K562 (cell line): Measurements from ENCODE around the gene SLC25A34. TPM values are rescaled to one million over a fixed set of nuclear protein-coding genes. Genes with fewer than 3 reads are reported as not detected.

Experiments
- ARID1B ChIP-seq: fragments of 450-650 bp; IDR thresholded peaks from 2 replicates; pipeline ENCODE4 v1.6.1; 2016; ENCODE audit warnings: antibody characterized with exemption, mild to moderate bottlenecking, inconsistent platforms
- C11orf30 ChIP-seq: fragments of 450-650 bp; IDR thresholded peaks from 2 replicates; pipeline ENCODE4 v1.6.1; 2016; ENCODE audit warnings: low read depth, mild to moderate bottlenecking
- CBFA2T3 ChIP-seq: fragments of 450-650 bp; IDR thresholded peaks from 2 replicates; pipeline ENCODE4 v1.6.1; 2017
- ERF ChIP-seq: fragments of 450-650 bp; formaldehyde crosslinking; IDR thresholded peaks from 2 replicates; pipeline ENCODE4 v1.4.0; 2020; ENCODE audit warnings: mild to moderate bottlenecking, mixed read lengths
- FOSL1 ChIP-seq: fragments of 200-800 bp; sonication (Bioruptor generic); conservative IDR thresholded peaks from 2 replicates; pipeline ENCODE4 v1.6.1; 2016; ENCODE audit warnings: missing genetic modification characterization, missing compliant biosample characterization
- HDAC1 ChIP-seq, 2 experiments: fragments of 450-650 bp; IDR thresholded peaks; 2 replicates each; pipeline ENCODE4 v1.6.1; 2016 to 2017; ENCODE audit warnings: inconsistent platforms in 1 of 2, mild to moderate bottlenecking in 1 of 2, moderate library complexity in 1 of 2
- HNRNPH1 ChIP-seq: fragments of 200-400 bp; formaldehyde crosslinking; optimal IDR thresholded peaks from 2 replicates; pipeline ENCODE3; 2017; ENCODE audit warnings: low read depth, mild to moderate bottlenecking, low read length, moderate library complexity
- JUNB ChIP-seq: fragments of 450-650 bp; formaldehyde crosslinking; conservative IDR thresholded peaks from 2 replicates; pipeline ENCODE4 v1.4.0; 2020; ENCODE audit warnings: mild to moderate bottlenecking
- JUND ChIP-seq, 2 experiments: IDR thresholded peaks; 2 replicates in 1 of 2; 3 replicates in 1 of 2; pipeline ENCODE4 v1.6.1; 2011; ENCODE audit warnings: borderline replicate concordance in 2 of 2, low read depth in 2 of 2, low read length in 2 of 2, improper control_type of control experiment in 1 of 2, missing biosample characterization in 1 of 2, missing genetic modification characterization in 1 of 2, missing genetic modification reagents in 1 of 2
- KAT8 ChIP-seq: fragments of 450-650 bp; IDR thresholded peaks from 2 replicates; pipeline ENCODE4 v1.6.1; 2016; ENCODE audit warnings: low read depth, mild to moderate bottlenecking
- MEIS2 ChIP-seq: fragments of 450-650 bp; IDR thresholded peaks from 2 replicates; pipeline ENCODE4 v1.6.1; 2014; ENCODE audit warnings: mild to moderate bottlenecking; ENCODE audit not compliant: partially characterized antibody
- MYBL2 ChIP-seq, 2 experiments: fragments of 450-650 bp in 1 of 2; sonication (generic) in 1 of 2; formaldehyde crosslinking in 1 of 2; IDR thresholded peaks; 2 replicates each; pipeline versions ENCODE4 v1.6.1 to v1.8.1; 2017 to 2022; ENCODE audit warnings: borderline replicate concordance in 1 of 2, inconsistent platforms in 1 of 2, low read depth in 1 of 2, mild to moderate bottlenecking in 1 of 2, missing genetic modification reagents in 1 of 2, moderate library complexity in 1 of 2
- NCOR1 ChIP-seq: fragments of 450-650 bp; IDR thresholded peaks from 2 replicates; pipeline ENCODE4 v1.6.1; 2016; ENCODE audit warnings: mild to moderate bottlenecking, moderate library complexity
- PTBP1 ChIP-seq: fragments of 200-400 bp; formaldehyde crosslinking; IDR thresholded peaks from 2 replicates; pipeline ENCODE4 v1.6.1; 2017; ENCODE audit warnings: low read depth, low read length
- RAD51 ChIP-seq: fragments of 450-650 bp; IDR thresholded peaks from 2 replicates; pipeline ENCODE4 v1.7.1; 2016; ENCODE audit warnings: low read depth, mild to moderate bottlenecking, borderline replicate concordance
- RB1 ChIP-seq: fragments of 450-650 bp; IDR thresholded peaks from 2 replicates; pipeline ENCODE4 v1.6.1; 2017; ENCODE audit warnings: low read depth, mild to moderate bottlenecking
- RBM39 ChIP-seq: fragments of 200-400 bp; formaldehyde crosslinking; optimal IDR thresholded peaks from 2 replicates; pipeline ENCODE3; 2018; ENCODE audit warnings: low read depth, low read length
- SLC30A9 ChIP-seq: fragments of 250-450 bp; sonication (Bioruptor Pico); IDR thresholded peaks from 2 replicates; pipeline ENCODE4 v1.8.0; 2022; ENCODE audit warnings: mild to moderate bottlenecking, moderate library complexity
- TAL1 ChIP-seq: fragments of 450-650 bp; IDR thresholded peaks from 2 replicates; pipeline ENCODE4 v1.6.1; 2016; ENCODE audit warnings: mild to moderate bottlenecking
- TOE1 ChIP-seq, 2 experiments: fragments of 450-650 bp in 1 of 2; sonication (generic) in 1 of 2; formaldehyde crosslinking in 1 of 2; IDR thresholded peaks; 2 replicates each; pipeline versions ENCODE4 v1.7.1 to v1.8.0; 2016 to 2022; ENCODE audit warnings: borderline replicate concordance in 2 of 2, mild to moderate bottlenecking in 2 of 2, antibody characterized with exemption in 1 of 2, inconsistent platforms in 1 of 2, low read depth in 1 of 2, missing genetic modification reagents in 1 of 2, moderate library complexity in 1 of 2
- ZBTB17 ChIP-seq: fragments of 450-650 bp; formaldehyde crosslinking; IDR thresholded peaks from 2 replicates; pipeline ENCODE4 v1.4.0; 2020; ENCODE audit warnings: mild to moderate bottlenecking
- ZNF217 ChIP-seq: sonication (generic); formaldehyde crosslinking; IDR thresholded peaks from 2 replicates; pipeline ENCODE4 v1.8.0; 2022; ENCODE audit warnings: mild to moderate bottlenecking, missing genetic modification reagents
- ZNF316 ChIP-seq: fragments of 450-650 bp; IDR thresholded peaks from 2 replicates; pipeline ENCODE4 v1.6.1; 2016
- ZNF444 ChIP-seq: fragments of 250-450 bp; sonication (Bioruptor Pico); IDR thresholded peaks from 2 replicates; pipeline ENCODE4 v1.4.0; 2020; ENCODE audit warnings: mild to moderate bottlenecking, moderate library complexity
- ZNF507 ChIP-seq: conservative IDR thresholded peaks from 2 replicates; pipeline ENCODE4 v1.6.1; 2017; ENCODE audit warnings: missing genetic modification characterization, missing compliant biosample characterization
- ZNF551 ChIP-seq: fragments of 250-450 bp; sonication (Bioruptor Pico); IDR thresholded peaks from 2 replicates; pipeline ENCODE4 v1.5.0; 2021; ENCODE audit warnings: mild to moderate bottlenecking, moderate library complexity
- ZNF644 ChIP-seq: fragments of 200-800 bp; sonication (Bioruptor generic); IDR thresholded peaks from 2 replicates; pipeline ENCODE4 v1.6.1; 2016; ENCODE audit warnings: low read depth, missing genetic modification characterization, missing compliant biosample characterization
- ZNF699 ChIP-seq: fragments of 250-450 bp; sonication (Bioruptor Pico); IDR thresholded peaks from 2 replicates; pipeline ENCODE4 v1.8.0; 2021; ENCODE audit warnings: mild to moderate bottlenecking, moderate library complexity; ENCODE audit not compliant: insufficient replicate concordance
- ZSCAN29 ChIP-seq: fragments of 450-650 bp; IDR thresholded peaks from 2 replicates; pipeline ENCODE4 v1.6.1; 2017
- polyA plus RNA-seq, 8 experiments: library from polyadenylated mRNA; depleted of rRNA in 4 of 8; stranded (reverse) in 5 of 8; unstranded in 3 of 8; fragments of >200 nt; fragmentation: Nextera tagmentation in 2 of 8; fragmentation: Illumina TruSeq in 1 of 8; extraction: Ambion mirVana in 2 of 8; extraction: Trizol in 1 of 8; gene quantifications; 2 replicates each; pipeline versions ENCODE4 v1.2.1 to v1.2.3, GENCODE V29; 2011 to 2014; ENCODE audit warnings: inconsistent platforms in 1 of 8, missing spikeins in 1 of 8
- total RNA-seq, 7 experiments: library from RNA; depleted of rRNA in 6 of 7; stranded (reverse); fragments of >200 nt in 6 of 7; fragmentation: Illumina TruSeq in 2 of 7; extraction: Trizol in 2 of 7; gene quantifications; 2 replicates each; pipeline versions ENCODE4 v1.2.1 to v1.2.3, GENCODE V29; 2011 to 2021; ENCODE audit warnings: low replicate concordance in 1 of 7
- TF ChIP-seq, protein P1 (sequence below), 3 experiments: fragments of 200-800 bp in 1 of 3; sonication (Bioruptor generic) in 1 of 3; sonication (generic) in 1 of 3; formaldehyde crosslinking in 1 of 3; IDR thresholded peaks; 2 replicates each; pipeline versions ENCODE4 v1.6.1 to v1.8.0; 2016 to 2022; ENCODE audit warnings: mild to moderate bottlenecking in 2 of 3, missing compliant biosample characterization in 2 of 3, missing genetic modification characterization in 2 of 3, missing genetic modification reagents in 1 of 3

Gene SLC25A34
- total and polyA plus RNA-seq, 9 of the 15 experiments (the other 6 are each of a cell fraction or from before 2014, with no cell fraction given): 0.01 to 0.57 (median 0.16) TPM

DNA sequence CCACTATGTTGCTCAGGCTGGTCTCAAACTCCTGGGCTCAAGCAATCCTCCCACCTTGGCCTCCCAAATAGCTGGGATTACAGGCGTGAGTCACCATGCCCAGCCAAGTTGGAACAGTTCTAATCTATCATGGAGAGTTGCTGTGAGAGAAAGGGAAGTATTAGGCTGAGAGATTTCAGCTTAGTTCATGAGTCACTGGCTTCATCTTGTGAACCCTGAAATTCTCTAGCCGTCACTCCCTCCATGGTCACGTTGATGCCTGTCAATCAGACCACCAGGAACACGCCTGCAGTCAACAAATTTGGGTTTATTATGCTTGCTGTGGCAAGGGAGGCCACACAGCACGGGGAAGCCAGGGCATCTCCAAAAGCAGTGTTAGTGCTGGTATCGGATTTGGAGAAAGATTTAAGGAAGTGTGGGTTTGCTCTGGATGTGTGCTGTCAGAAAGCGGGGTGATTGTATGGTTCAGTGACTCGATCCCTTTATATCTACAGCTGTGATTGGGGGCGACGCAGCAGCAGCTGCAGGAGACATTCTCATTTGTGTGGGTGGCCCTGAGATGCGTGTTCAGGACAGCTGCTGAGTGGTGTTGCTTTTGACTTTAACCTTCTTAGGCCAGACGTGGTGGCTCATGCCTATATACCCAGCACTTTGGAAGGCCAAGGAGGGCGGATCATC, 52.7 kb downstream of the SLC25A34 start (continued):
- no peak for TF ChIP-seq ZNF551
- no peak for TF ChIP-seq ZSCAN29
- 0 out of 2 replicates have a peak, but pooled peaks have one; percentile 8 for TF ChIP-seq NCOR1
- TF ChIP-seq ZNF444 (CRISPR knock-in tag): no peak
- TF ChIP-seq TAL1: no peak
- peak in 1 of 2 experiments; percentile 49; a peak in 1 of 4 replicates for TF ChIP-seq HDAC1 (IDR thresholded peaks at IDR 0.05)
- TF ChIP-seq RAD51: no peak
- TF ChIP-seq ERF (CRISPR knock-in tag): no peak
- no peak for TF ChIP-seq RBM39
- TF ChIP-seq PTBP1: no peak
- no peak for TF ChIP-seq ZBTB17 (CRISPR knock-in tag)
- TF ChIP-seq RB1: no peak
- peak; percentile 92 for TF ChIP-seq FOSL1 (tag)
- no peak for TF ChIP-seq ZNF217
- peak; percentile 89 for TF ChIP-seq MEIS2
- peak; percentile 27; the same call in 1 of the 2 replicates for TF ChIP-seq JUNB
- peak; percentile 35 for TF ChIP-seq CBFA2T3
- TF ChIP-seq C11orf30: no peak
- TF ChIP-seq, protein P1, sequence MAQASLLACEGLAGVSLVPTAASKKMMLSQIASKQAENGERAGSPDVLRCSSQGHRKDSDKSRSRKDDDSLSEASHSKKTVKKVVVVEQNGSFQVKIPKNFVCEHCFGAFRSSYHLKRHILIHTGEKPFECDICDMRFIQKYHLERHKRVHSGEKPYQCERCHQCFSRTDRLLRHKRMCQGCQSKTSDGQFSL (CRISPR knock-in tag; IDR thresholded peaks at IDR 0.05): no peak
- TF ChIP-seq, protein P1 (tag; IDR thresholded peaks at IDR 0.05): no peak
- TF ChIP-seq JUND (IDR thresholded peaks at IDR 0.05; ENCODE audit: borderline replicate concordance, low read depth, low read length): peak; percentile 76
- TF ChIP-seq JUND (tag; IDR thresholded peaks at IDR 0.05; ENCODE audit: borderline replicate concordance, low read depth, low read length): peak; percentile 80; the same call in 2 of the 3 replicates
- TF ChIP-seq HNRNPH1: no peak
- no peak for TF ChIP-seq ZNF507 (tag)
- TF ChIP-seq ARID1B: peak; percentile 68
- TF ChIP-seq SLC30A9 (CRISPR knock-in tag): no peak
- TF ChIP-seq ZNF316: no peak
- no peak for TF ChIP-seq MYBL2 (IDR thresholded peaks at IDR 0.05; ENCODE audit: low read depth)
- TF ChIP-seq MYBL2 (CRISPR knock-in tag; IDR thresholded peaks at IDR 0.05; ENCODE audit: borderline replicate concordance): no peak
- TF ChIP-seq TOE1 (IDR thresholded peaks at IDR 0.05; ENCODE audit: borderline replicate concordance): no peak
- TF ChIP-seq TOE1 (CRISPR knock-in tag; IDR thresholded peaks at IDR 0.05; ENCODE audit: borderline replicate concordance, low read depth): no peak
- no peak for TF ChIP-seq KAT8
- TF ChIP-seq ZNF644 (tag): no peak
- no peak for TF ChIP-seq ZNF699 (CRISPR knock-in tag)
